Transverse colon (tissue), 4 donors: ENCODE results near the gene TLDC2. TPM values are rescaled to one million over a fixed set of nuclear protein-coding genes. Genes with fewer than 3 reads are reported as not detected.
"Not testable (repeated sequence)": the region's sequence is repeated elsewhere in the genome, so short reads cannot be mapped to it uniquely, and the experiment has no call there.

Experiments used
- DNase-seq: peaks from one replicate; pipeline ENCODE4 v3.0.0-alpha.2; 2019
- H3K27ac ChIP-seq, 4 donors: fragments of 200-600 bp; sonication (generic); 2 replicates each; pipeline ENCODE4 v1.5.1; 2016 to 2018; ENCODE audit warnings: inconsistent platforms in 4 of 4
- H3K27me3 ChIP-seq: fragments of 200-600 bp; sonication (generic); 2 replicates; pipeline ENCODE4 v1.5.1; 2017; ENCODE audit warnings: inconsistent platforms
- H3K36me3 ChIP-seq, 4 donors: fragments of 200-600 bp; sonication (generic); 2 replicates each; pipeline ENCODE4 v1.5.1; 2017 to 2019; ENCODE audit warnings: inconsistent platforms in 4 of 4
- H3K4me1 ChIP-seq, 4 donors: fragments of 200-600 bp; sonication (generic); 2 replicates each; pipeline ENCODE4 v1.5.1; 2017 to 2020; ENCODE audit warnings: inconsistent platforms in 4 of 4
- H3K4me3 ChIP-seq, 4 donors: fragments of 200-600 bp; sonication (generic); 1 replicate in 1 of 4; 2 replicates in 3 of 4; pipeline versions ENCODE4 v1.5.1 to v1.6.1; 2017 to 2019; ENCODE audit warnings: inconsistent platforms in 4 of 4
- H3K9me3 ChIP-seq, 2 donors: fragments of 200-600 bp; sonication (generic); 2 replicates each; pipeline ENCODE4 v1.5.1; 2017 to 2019; ENCODE audit warnings: inconsistent platforms in 2 of 2
- CTCF ChIP-seq, 5 experiments: fragments of 200-600 bp in 3 of 5; fragments of 450-650 bp in 2 of 5; sonication (generic) in 3 of 5; IDR thresholded peaks; 1 replicate in 2 of 5; 2 replicates in 3 of 5; pipeline ENCODE4 v1.5.1; 2016 to 2017; ENCODE audit warnings: antibody characterized with exemption in 5 of 5, inconsistent platforms in 3 of 5, mild to moderate bottlenecking in 2 of 5, moderate library complexity in 1 of 5
- EP300 ChIP-seq: sonication (generic); formaldehyde crosslinking; IDR thresholded peaks from one replicate; pipeline ENCODE4 v1.6.1; 2017; ENCODE audit warnings: antibody characterized with exemption, low read depth
- POLR2A ChIP-seq: fragments of 450-650 bp; IDR thresholded peaks from one replicate; pipeline ENCODE4 v1.6.1; 2016; ENCODE audit warnings: antibody characterized with exemption, mild to moderate bottlenecking, moderate library complexity
- POLR2AphosphoS5 ChIP-seq, 3 donors: sonication (generic); formaldehyde crosslinking; IDR thresholded peaks; one replicate each; pipeline ENCODE4 v1.6.1; 2016; ENCODE audit warnings: antibody characterized with exemption in 3 of 3
- WGBS, 2 donors: methylation state at CpG; one replicate each; pipeline ENCODE4 v1.1.5; 2018; ENCODE audit warnings: low coverage in 1 of 2; 5-methylcytosine and 5-hydroxymethylcytosine counted together
- in situ Hi-C, 4 donors: fragments of 200-750 bp; cut with MboI; loops; one replicate each; pipeline versions ENCODE4 v1.15.0 to v1.15.1; 2017; ENCODE audit warnings: low sequenced_read_pairs in 3 of 4, low pct_ligation_motif_present in 1 of 4, low pct_unique_long_range_greater_than_20kb in 1 of 4
- intact Hi-C: fragments of 100-400 bp; cut with DNase I; formaldehyde crosslinking; loops from one replicate; pipeline ENCODE4 v1.15.1; 2023; ENCODE audit warnings: low total_unique reads
- total RNA-seq, 4 donors: library from RNA; depleted of rRNA; stranded (reverse); fragments of >200 nt; gene quantifications; one replicate each; pipeline ENCODE4 v1.1.0, GENCODE V29; 2016

TLDC2 gene
- total RNA-seq, 4 donors from 2014 or later = 22.9 to 26.1 (median 23.2) TPM

GRCh38 chr20:36835025-36835424 lies 40.9 kb upstream of the TLDC2 start:
- DNase-seq = no peak
- H3K27me3 ChIP-seq = no peaks in the 10 kb centered on the region
- intact Hi-C loops (no loop called here), in situ Hi-C loops (no loop called here)
- WGBS, 2 donors = 50 to 58% methylated on average over 2 to 5 of the region's 5 CpGs
- H3K4me1 ChIP-seq = peaks cover 38 to 60% (median 49%) of the 10 kb centered on the region in 4 donors
- H3K36me3 ChIP-seq = no peaks in the 10 kb centered on the region
- H3K27ac ChIP-seq = peak overlapping the region; percentile 75 to 87 (median 84)
- no peaks in the 10 kb centered on the region for H3K9me3 ChIP-seq
- TF ChIP-seq CTCF (IDR thresholded peaks at IDR 0.05) (no peak), EP300 (no peak), POLR2AphosphoS5 (IDR thresholded peaks at IDR 0.05) (no peak), POLR2A (no peak)
- H3K4me3 ChIP-seq = peak overlapping the region in 2 of 4 donors; percentile 12 to 34

DNA sequence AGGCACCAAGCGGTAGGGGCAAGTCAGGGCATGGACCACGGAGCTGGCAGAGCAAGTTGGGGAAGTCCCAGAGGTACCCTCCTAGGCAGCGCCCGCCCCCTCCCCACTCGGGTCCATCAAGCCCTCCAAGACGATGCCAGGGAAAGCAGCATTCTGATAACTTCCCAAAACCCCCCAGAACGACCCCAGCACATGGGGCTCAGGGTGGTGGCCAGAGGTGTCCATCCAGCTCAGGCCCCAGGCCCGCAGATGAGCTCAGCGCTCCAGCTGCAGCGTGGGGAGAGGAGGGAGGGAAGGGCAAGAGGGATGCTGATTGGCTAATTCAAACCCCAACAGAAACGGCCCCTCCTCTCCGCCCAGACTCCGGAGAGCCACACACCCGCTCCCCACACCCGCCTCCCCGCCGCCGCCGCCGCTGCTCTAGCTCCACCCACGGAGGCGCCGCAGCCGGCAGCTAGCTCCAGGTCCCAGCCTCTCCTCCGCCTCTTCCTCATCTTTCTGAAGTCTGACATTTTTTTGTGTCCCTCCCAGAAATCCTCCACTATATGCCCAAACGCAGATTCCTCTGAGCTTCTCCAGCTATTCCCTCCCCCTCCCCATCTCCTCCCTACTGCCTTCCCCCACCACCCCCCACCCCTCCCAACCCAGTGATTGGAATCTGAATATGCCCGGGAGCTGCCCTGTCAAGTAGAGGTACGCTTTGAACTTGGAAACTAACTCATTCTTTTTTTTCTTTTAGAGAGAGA lies 40.3 kb upstream of the TLDC2 start:
- 2% methylated on average over 22 of the region's 28 CpGs; no CpG with 5 or more reads in 1 of the 2 donors for WGBS, 2 donors
- peak overlapping the region in 2 of 4 donors; percentile 12 to 34 for H3K4me3 ChIP-seq
- H3K9me3 ChIP-seq = no peaks in the 10 kb centered on the region
- peak overlapping the region; percentile 75 to 87 (median 84) for H3K27ac ChIP-seq
- no peaks in the 10 kb centered on the region for H3K36me3 ChIP-seq
- TF ChIP-seq POLR2A (peak; percentile 45), POLR2AphosphoS5 (IDR thresholded peaks at IDR 0.05) (peak; percentile 53 to 81 (median 70)), CTCF (IDR thresholded peaks at IDR 0.05) (no peak), EP300 (no peak)
- in situ Hi-C loops = no loop called here
- peak; percentile 94 for DNase-seq
- intact Hi-C loops = no loop called here
- H3K4me1 ChIP-seq = peaks cover 36 to 59% (median 49%) of the 10 kb centered on the region in 4 donors
- H3K27me3 ChIP-seq = no peaks in the 10 kb centered on the region

DNA sequence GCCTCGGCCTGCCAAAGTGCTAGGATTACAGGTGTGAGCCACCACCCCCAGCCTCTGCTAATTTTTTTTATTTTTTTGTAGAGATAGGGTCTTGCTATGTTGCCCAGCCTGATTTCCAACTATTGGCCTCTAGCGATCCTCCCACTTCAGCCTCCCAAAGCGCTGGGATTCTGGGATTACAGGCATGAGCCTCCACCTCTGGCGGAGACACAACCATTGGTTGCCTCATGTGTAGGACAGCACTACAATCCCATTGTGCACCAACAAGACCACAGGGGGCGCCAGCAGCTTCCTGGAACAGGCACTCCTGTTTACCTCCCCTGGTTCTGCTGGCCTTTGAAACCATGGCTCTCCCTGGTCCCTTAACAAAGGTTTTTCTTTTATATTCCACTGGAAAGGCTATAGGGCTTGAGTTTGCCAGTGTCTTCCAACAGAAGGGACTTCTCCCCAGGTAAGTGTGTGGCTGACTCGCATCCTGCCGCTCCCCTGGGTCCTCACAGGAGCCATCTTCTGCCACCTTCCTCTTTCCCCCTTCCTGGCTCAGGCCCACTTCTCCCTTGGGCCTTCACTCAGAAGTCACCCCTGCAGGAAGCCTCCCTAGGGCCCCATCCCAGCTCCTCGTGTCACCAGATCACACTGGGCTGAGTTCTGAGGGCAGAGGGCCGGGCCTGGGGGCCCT lies 39.2 kb upstream of the TLDC2 start:
- in situ Hi-C loops (no loop called here), intact Hi-C loops (no loop called here)
- Histone ChIP-seq H3K36me3 (no peaks in the 10 kb centered on the region), H3K27ac (peak overlapping the region; percentile 75 to 87 (median 84)), H3K4me1 (peaks cover 28 to 48% (median 38%) of the 10 kb centered on the region in 4 donors), H3K9me3 (no peaks in the 10 kb centered on the region), H3K4me3 (no peak overlapping the region), H3K27me3 (no peaks in the 10 kb centered on the region)
- peak; percentile 83 for DNase-seq
- 67 to 83% methylated on average over 2 to 9 of the region's 9 CpGs for WGBS, 2 donors
- peak; percentile 26 to 50 (median 45) for TF ChIP-seq CTCF (IDR thresholded peaks at IDR 0.05)
- no peak for TF ChIP-seq POLR2AphosphoS5 (IDR thresholded peaks at IDR 0.05)
- no peak for TF ChIP-seq POLR2A
- TF ChIP-seq EP300 = no peak

DNA sequence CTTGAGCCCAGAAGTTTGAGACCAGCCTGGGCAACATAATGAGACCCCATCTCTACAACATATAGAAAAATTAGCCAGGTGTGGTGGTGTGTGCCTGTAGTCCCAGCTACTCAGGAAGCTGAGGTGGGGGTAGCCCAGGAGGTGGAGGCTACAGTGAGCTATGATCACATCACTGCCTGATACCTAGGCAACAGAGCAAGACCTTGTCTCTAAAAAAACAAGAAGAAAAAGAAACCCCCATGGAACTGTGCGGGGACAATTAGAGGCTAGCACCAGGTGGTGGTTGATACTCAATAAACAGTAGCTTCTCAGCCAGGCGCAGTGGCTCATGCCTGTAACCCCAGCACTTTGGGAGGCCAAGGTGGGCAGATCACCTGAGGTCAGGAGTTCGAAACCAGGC lies 37.6 kb upstream of the TLDC2 start:
- intact Hi-C loops, DNase-seq, H3K27me3 ChIP-seq, in situ Hi-C loops, H3K36me3 ChIP-seq, H3K4me3 ChIP-seq, H3K27ac ChIP-seq, H3K9me3 ChIP-seq: not testable (repeated sequence)
- peaks cover 27 to 39% (median 28%) of the 10 kb centered on the region in 4 donors for H3K4me1 ChIP-seq
- WGBS, 2 donors = 97 to 100% methylated on average over 3 of the region's 3 CpGs
